Right lobe of liver (tissue), 4 donors: ENCODE results near the gene DLK2.

Experiments
- CTCF ChIP-seq, 4 donors: fragments of 200-600 bp in 3 of 4; fragments of 450-650 bp in 1 of 4; IDR thresholded peaks; one replicate each; pipeline versions ENCODE4 v1.5.1 to v1.8.0; 2016 to 2022; ENCODE audit warnings: antibody characterized with exemption in 4 of 4, mild to moderate bottlenecking in 2 of 4
- POLR2A ChIP-seq: fragments of 450-650 bp; IDR thresholded peaks from one replicate; pipeline ENCODE4 v1.6.1; 2017; ENCODE audit warnings: antibody characterized with exemption, mild to moderate bottlenecking
- donor health status: DM: no; HTN: no; CAD: no.
- donor health status: DM: no; HTN: no; CAD: no.
- donor health status: DM: no; HTN: yes; CAD: no.

DNA sequence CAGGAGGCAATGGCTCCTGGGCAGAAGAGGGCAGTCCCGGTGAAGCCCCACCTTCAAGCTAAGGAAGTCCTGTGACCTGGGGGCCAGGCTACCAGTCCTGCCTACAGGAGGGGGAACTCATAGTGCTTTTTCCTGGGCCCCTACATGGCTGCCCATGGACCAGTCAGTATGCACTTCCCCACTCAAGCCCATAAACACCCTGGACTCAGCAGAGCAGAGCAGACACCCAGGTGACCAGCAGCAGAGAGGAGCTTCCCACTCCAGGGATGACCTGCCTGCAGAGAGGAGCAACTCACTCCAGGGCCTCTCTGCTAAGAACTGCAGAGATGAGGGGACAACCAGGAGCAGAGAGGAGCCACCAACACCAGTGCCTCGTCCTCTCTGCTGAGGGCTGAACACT is 42.3 kb downstream of the DLK2 start:
- TF ChIP-seq CTCF (IDR thresholded peaks at IDR 0.05): no peak
- no peak for TF ChIP-seq POLR2A
